AG20443 (cell line): ENCODE measurements around the gene GAS6.
"Not testable (repeated sequence)": the region's sequence is repeated elsewhere in the genome, so short reads cannot be mapped to it uniquely, and the experiment has no call there.

Experiments used
- DNase-seq: peaks from one replicate; pipeline ENCODE4 v3.0.0; 2012; ENCODE audit warnings: low spot score, mixed read lengths

The GAS6 gene

DNA sequence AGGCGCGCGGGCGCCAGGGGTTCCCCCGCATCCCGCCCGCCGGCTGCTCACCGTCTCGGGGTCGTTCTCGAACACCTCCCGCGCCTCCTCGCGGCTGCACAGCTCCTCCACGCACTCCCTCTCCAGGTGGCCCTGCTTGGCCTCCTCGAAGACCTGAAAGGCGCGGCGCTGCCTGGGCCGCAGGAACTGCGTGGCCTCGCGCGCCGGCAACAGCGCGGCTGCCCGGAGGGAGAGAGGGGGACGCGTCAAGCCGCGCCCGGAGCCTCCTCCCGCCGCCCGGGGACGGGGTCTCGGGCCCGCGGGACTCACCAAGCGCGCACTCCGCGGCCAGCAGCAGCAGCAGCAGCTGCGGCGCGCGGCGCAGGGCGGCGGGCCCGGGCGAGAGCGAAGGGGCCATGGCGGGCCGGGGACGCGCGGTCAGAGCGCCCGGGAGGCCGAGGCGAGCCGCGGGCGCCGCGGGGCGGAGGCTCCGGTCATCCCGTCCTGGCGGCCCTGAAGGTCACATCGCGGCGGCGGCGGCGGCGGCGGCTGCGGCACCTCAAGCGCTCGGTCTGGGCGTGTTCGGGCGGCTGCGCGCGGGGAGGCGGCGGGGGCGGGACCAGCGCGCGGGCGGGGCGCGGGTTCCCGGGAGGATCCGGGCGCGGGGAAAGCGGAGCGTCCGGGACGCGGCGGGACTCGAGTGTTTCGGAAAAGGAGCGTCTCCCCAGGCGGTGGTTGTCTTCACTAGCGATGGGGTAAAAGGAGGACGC lies at the start of gene GAS6:
Gene GAS6 (minus strand): TSS at position 553 of the 749 bp plus-strand sequence. CDS start 156 bp downstream, at position 397.
- peak; percentile 92 for DNase-seq

DNA sequence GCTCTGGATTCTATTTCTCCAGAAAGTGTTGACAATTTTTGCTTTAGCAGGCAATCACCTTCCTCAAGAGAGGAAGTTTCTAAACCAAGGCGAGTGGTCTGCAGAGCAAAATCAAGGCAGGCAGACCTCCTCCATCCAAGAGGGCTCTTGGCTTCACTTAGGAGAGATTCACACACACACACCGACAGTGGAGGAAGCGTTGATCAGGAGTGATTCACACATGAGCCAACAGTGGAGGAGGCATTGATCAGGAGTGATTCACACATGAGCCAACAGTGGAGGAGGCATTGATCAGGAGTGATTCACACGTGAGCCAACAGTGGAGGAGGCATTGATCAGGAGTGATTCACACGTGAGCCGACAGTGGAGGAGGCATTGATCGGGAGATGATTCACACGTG lies 49.5 kb upstream of the GAS6 start:
- not testable (repeated sequence) for DNase-seq

DNA sequence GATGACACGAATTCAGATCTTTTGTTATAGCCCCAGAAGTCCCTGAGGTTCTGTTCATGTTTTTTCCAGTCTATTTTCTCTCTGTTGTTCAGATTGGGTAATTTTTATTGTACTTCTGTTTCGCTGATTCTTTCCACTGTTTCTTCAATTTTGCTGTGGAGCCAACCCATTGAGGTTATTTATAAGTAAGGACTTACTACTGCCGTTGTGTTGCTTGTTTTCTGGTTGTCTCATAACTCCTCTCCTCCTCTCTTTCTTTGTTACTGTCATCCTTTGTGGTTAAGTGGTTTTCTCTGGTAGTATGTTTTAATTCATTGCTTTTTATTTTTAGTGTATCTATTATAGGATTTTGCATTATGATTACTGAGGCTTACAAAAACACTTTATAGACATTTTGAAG lies 48.7 kb upstream of the GAS6 start:
- peak; percentile 2 for DNase-seq

DNA sequence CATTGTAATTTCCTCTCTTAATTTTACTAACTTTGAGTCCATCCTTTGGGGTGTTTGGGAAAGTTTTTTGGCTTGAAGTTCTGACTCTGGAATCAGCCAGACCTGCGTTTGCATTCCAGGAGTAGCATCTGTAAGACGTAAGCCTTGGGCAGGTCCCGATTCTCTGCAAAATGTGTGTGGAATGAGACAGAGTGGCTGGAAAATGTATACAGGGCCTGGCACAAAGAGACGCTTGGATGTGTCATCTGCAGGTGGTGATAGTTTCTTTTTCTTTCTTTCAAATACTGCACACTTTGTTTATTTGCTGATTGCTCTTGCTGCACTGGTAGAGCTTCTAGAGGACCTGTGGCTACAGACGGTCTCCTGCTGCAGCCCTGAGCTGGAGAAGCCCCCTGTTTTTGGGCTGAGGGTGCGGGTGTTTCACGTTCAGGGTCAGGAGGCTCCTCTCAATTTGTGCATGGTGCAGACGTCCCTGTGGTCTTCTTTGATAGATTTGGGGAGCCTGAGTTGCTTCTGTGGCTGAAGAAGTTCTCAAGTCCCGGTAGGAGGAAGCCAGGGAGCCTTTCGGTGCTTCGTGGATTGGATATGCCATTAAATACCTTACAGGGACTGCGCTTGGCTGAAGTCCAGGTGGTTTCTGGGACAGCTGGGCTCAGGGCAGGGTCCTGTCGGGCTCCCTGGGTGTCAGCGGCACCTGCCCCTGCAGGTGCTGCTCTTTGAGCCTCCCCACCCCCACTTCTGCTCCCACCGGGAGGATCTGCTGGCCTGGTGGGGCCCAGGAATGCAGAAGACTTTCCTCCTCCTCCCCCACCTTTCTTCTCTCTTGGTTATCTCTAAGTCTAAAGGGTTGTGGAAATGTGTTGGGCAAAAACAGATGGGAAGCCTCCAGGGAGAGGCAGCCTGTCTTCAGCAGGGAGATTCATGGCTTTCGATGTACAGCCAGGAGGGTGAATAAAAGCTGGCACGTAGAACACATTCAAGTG lies 44.0 kb upstream of the GAS6 start:
- peak; percentile 73 for DNase-seq

DNA sequence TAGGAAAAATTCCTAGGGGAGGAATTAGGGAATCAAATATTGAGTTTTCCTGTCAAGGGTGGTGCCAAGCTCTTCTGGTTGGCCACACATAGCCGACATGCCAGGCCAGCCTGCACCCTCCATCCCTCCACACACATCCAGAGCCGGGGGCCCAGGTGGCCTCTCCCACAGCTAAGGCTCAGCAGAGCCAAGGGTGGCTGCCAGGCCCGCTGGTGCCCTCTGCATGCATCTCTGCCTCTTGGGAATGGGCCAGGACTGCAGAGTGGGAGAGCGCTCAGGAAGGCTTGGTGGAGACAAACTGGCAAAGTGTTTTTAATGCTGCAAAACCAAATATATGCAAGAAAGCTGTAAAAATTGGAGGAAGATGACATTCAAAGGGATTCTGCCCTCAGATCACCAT lies 42.7 kb upstream of the GAS6 start:
- peak; percentile 2 for DNase-seq

DNA sequence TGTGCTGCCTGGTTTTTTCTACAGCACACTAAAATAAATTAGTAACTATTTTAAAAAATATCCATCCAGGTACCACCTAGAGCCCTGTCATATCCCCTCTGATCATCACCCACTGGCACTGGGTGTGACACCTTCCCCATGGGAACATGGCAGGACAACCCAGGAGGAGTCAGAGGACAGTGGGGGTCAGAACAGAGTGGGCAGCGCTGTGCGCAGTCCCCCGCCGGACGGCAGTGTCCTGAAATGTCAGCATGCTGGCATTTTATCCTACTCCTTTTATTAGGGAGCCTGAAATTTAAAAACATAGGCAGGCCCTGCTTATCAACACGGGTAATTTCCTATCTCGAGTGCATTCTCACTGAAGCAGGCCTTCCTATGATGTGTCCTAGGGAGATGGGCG lies 42.1 kb upstream of the GAS6 start:
- DNase-seq = no peak

DNA sequence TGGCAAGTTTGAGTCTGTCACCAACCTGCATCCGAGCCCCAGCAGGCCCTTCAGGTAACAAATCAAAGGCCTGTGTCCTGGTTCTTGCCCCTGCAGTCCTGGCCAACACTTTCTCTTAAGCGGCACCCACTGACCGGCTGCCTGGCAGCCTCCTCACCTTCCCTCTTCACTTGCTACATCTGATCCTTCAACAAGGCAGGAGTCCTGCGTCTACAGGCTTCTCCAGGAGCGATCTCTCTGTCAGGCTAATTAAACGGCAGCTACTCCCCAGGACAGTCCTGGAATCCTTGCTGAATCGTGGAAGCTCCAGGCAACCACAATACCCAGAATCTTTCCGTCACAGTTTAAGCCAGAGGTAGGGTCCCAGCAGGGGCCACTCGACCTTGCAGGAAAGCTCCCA lies 41.1 kb upstream of the GAS6 start:
- no peak for DNase-seq

DNA sequence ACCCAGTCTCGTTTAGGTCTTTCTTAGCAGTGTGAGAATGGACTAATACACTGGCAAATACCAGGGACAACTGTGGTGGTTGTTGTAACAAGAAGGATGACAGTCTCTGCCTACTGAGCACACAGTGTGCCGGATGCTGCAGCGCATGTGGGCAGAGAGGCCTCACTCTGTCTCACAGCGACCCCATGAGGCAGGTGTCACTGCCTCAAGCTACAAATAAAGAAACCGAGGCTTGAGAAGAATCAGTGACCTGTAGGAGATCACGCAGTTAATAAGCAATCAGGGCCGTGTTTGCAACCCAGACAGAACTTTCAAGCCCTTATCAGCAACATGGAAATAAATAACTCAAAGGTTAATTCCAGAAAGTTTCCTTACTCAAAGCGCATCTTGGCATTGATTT lies 40.5 kb upstream of the GAS6 start:
- no peak for DNase-seq

DNA sequence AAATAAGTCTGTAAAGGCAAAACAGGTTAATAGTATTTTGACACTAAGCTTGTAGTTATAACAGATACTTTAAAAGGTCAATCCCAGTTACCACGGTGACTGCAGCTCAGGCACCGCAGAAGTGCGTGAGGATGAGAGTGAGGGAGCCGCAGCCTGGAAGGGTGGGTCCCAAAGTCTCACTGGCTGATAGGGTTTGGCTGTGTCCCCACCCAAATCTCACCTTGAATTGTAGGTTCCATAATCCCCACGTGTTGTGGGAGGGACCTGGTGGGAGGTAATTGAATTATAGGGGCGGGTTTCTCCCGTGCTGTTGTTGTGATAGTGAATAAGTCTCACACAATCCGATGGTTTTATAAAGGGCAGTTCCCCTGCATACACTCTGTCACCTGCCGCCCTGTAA lies 40.0 kb upstream of the GAS6 start:
- DNase-seq = no peak

DNA sequence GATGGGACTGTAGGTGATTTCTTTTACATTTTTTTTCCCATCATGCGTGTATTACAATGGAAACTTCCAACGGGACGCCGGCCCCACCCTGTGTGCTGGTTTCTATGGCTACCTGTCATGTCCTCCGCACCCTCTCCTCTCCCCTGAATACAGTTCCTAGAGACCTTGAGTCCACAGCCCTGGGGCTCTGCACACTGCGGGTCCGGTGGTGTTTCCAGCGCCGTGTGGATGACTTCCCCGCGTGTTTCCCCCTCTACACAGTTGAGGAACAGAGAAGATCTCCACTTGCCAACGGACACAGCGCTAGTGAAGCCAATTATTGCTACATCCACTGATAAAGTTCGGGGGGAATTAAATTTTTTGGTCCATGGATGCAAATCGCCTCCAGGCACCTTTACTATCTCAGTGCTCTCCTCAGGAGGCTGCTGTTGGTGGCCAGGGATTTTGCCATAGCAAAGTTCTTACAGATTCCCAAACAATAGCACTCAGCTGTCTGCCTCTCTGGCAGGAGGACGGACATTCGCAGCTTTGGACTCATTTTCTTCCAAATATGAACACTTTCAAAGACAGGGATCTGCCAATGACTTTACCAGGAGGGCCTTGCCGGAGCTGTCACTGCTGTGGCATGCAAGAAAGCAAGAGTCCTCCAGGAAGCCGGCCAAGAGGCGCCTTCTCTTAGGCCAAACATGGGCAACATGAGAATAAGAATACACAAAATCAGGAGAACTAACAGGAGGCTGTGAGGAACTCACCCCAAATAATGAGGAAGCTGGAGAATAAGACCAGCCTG lies 39.3 kb upstream of the GAS6 start:
- peak; percentile 86 for DNase-seq

DNA sequence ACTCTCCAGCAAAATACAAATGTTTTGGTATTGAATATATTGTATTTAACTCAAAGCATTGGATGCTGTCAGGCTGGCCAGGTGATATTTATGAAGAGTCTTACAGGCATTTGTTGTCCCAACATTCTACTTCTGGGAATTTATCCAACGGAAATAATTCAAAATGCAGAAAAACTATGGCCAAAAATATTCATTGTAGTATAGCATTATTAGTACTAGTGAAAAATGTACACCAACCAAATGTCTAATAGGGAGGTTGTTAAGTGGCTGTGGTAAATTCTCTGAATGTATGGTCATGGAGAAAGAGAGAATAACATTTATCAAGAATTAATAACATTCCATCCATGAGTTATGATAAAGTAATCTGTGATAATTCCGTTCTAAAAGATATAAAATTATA lies 38.6 kb upstream of the GAS6 start:
- DNase-seq = no peak

DNA sequence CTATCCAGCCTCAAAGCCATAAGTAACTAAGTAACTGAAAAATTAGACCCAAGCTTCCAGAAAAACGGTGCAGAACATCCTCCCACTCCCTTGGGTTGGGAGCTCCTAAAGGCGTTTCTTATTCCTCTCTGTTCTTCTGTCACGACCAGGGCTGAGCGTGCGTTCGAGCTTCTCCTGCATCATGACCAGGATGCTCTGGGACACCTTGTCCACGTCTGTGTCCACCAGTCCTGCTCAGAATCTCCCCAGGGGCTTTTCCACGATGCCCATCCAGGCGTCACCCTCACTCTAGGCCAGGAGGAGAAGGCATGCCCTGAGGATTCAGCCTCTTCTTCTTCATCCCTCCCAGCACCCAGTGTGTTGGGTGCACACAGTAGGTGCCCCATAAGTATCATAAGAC lies 37.8 kb upstream of the GAS6 start:
- no peak for DNase-seq

DNA sequence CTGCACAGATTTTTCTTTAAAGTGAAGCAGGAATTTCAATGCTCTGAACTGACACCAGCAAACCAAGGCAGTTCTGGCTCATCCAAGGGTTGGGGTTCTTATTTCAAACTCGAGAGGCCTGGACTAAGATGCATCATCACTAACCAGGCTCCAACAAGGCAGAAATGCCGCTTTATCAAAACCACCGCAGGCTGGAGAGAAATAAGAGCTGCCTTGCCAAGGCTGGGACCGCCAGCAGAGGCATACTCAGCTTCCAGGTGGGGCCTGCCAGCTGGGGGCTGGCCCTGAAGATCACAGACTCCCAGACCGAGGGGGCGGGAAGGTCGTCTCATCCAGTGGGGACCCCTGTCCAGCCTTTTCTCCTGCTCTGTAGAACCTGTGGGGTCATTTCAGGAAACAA lies 37.4 kb upstream of the GAS6 start:
- DNase-seq = no peak

DNA sequence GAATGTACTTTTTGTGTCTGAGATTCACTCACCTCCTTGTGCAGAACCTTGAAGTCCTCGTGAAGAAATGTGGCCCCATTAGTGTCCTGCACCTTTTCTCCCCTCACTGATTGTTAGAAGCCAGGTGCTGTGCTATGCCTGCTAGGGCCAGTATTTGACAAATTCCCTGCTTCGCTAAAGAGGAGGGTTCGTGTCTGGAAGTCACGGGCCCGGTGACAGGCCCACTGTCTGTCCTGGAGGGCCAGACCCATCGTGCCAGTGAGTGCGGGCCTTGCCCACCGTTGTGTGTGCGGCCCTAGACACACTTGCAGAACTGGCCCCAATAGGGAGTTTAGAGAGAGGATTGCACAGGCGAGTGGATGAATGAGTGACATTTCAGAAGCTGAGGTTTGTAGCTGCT lies 36.8 kb upstream of the GAS6 start:
- DNase-seq = no peak

DNA sequence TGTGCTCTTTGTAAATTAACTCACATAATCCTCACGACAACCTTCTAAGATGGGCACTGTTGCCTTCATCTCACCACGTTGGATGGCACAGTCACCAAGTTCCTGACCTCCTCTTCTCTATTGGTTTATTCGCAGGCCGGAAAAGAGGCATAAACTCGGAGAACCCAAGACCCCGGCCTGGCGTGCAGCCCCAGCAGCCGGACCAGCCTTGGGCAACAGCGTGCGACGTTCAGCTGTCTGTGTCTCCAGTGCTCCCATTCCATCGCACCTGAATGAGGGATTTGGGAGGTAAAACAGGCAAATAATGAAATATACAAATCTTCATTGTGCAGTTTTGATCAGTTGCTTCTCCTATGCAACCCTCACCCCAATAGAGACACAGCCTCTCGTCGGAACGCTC lies 34.5 kb upstream of the GAS6 start:
- DNase-seq = no peak

DNA sequence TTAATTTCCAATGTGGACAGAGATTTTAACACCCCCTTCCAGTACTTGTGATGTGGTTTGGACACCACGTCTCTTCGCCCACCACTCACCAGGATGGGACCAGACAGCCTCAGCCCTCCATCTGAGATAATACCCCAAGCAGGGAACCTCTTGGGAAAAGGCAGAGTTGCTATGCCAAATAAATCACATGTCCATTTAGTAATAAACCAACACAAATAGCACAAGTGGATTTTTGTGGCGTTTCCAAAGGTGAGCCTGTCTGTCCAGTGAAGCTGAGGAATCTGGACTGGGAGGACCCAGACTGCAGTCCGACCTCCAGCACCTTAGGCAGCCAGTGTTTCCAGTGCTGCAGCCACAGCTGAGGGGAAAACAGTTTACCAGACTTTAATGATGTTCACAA lies 34.1 kb upstream of the GAS6 start:
- DNase-seq = no peak

DNA sequence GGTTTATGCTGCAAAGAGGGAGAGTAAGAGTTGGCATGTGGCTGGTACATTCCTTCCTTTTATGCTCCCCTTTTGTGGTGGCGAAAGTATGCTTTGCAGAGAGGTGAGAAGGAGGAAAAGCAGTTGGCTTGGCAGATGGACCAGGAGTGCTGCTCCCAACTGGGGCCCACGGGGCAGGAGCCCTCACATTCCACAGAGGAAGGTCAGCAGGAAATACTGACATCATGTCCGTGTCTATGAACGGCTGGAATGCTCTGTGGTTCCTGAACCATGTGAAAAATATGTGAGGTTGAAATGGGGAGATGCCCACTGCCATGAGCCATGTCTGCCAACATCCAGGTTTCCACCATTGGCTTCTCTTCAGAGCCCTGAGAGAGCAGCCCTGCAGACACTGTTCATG lies 33.3 kb upstream of the GAS6 start:
- peak; percentile 95 for DNase-seq

DNA sequence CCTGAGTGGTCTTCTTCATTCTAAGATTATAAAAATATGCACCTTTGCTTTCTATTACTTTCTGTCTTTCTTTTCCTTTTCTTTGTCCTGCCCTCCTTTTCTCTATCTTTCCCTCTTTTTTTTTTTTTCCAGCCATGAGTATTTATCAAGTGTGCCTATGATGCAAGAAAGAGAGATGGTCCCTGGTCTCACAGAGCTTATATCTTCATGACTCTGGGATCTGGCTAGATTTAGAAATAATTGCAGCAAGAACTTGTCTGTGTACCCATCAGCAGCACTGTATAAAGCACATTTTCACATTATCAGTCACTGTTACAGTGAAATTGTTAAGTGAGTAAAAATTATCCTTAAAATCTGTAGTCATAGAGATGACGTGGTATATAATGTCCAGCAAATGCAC lies 31.6 kb upstream of the GAS6 start:
- DNase-seq = no peak

DNA sequence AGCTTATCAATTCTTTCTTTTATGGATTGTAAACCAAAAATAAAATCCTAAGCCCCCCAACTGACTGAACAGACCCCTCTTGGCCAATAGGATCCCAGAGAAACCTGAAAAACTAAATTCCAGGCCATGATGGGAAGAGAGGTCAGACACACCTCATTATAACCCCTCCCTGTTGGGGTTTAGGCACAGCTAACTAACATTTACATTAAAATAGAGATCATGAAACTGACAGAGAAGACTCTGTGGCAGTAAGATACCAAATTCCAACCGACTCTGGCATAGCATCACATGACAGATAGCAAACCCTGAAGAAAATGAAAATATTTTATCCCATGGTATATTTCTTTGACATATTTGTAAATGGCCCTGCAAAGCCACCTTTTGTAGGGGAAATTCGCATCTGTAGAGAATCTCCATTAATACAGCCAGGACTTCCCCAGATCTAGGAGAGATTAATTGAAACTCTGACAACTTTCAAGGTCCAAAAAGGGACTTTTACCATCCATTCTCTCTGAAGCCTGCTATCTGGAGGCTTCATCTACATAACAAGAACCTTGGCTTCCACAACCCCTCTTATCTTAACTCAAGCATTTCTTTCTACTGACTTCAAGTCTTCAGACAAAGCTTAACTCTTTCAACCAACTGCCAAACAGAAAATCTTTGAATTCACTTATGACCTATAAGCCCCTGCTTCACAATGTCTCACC lies 27.1 kb upstream of the GAS6 start:
- no peak for DNase-seq

DNA sequence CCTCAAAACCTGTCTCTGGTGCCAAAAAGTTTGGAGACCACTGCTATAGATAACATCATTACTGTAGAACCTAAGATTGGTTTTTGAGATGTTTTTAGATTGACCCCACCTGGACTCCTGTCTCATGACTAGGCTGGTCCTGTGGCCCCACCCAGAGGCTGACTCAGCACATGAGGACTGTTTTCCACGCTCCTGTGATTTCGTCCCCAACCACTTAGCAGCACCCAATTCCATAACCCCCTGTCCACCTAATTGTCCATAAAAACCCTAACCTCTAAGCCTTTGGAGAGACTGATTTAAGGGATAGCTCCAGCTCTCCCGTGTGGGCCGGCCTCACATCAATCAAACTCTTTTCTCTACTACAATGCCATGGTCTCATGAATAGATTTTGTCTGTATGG lies 25.6 kb upstream of the GAS6 start:
- DNase-seq = no peak

DNA sequence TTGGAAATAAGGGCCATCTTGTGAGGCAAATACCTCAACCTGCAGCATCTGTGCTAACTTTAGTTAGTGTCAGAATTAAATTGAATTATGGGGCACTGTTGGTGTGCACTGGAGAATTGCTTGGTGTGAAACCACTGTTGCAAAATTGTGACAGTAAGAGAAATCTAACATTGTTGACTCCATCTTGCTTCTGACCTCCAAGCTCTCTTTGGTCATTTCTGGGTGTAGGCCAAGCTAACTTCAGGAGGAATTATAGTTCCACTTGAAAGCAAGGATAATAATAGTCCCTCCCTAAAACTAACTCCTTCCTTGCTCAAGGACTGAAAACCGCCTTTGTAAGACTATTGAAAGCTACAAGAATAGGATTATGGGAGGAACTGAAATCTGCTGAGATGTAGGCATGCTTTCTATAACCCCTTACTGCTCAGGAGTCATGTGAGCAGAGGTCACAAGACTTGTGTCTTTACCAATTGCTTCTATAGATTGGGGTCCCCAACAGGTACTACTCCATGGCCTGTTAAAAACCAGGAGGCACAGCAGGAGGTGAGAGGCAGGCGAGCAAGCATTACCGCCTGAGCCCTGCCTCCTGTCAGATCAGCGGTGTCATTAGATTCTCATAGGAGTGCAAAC lies 24.9 kb upstream of the GAS6 start:
- no peak for DNase-seq
